WTC11 (cell line): ENCODE data around the gene DNAJC18. TPM values are rescaled to one million over a fixed set of nuclear protein-coding genes. Genes with fewer than 3 reads are reported as not detected.

Experiments used
- ATAC-seq: fragments of 200-7000 bp; cut with Tn5 transposase; 2 replicates; pipeline ENCODE4 v1.10.0; 2021; ENCODE audit warnings: mild to moderate bottlenecking, moderate library complexity
- CTCF ChIA-PET: fragments of 300-600 bp; sonication (Branson Sonifier 250); formaldehyde crosslinking; loops from one replicate; lab custom pipeline; 2021; ENCODE audit warnings: antibody characterized with exemption; lab: Charles Lee
- POLR2A ChIA-PET: fragments of 350-600 bp; sonication (Branson Sonifier 250); formaldehyde crosslinking; loops from one replicate; lab custom pipeline; 2021; ENCODE audit warnings: antibody characterized with exemption; lab: Charles Lee
- DNase-seq: peaks from one replicate; pipeline ENCODE4 v3.0.0; 2021; ENCODE audit warnings: low spot score
- H3K27ac Mint-ChIP-seq: 2 replicates; pipeline ENCODE4 v1.8.0; 2021; ENCODE audit warnings: mixed read lengths
- H3K27me3 Mint-ChIP-seq: 2 replicates; pipeline ENCODE4 v1.8.0; 2021; ENCODE audit warnings: low read depth, mild to moderate bottlenecking, moderate library complexity, mixed read lengths
- H3K36me3 Mint-ChIP-seq: 2 replicates; pipeline ENCODE4 v1.8.0; 2021; ENCODE audit warnings: mixed read lengths
- H3K4me1 Mint-ChIP-seq: 2 replicates; pipeline ENCODE4 v1.8.0; 2022; ENCODE audit warnings: mixed read lengths
- H3K4me3 Mint-ChIP-seq: 2 replicates; pipeline ENCODE4 v1.8.0; 2021; ENCODE audit warnings: mild to moderate bottlenecking, moderate library complexity, mixed read lengths
- H3K9me3 Mint-ChIP-seq: 2 replicates; pipeline ENCODE4 v1.8.0; 2021; ENCODE audit warnings: mixed read lengths
- ATF1 ChIP-seq: sonication (generic); formaldehyde crosslinking; IDR thresholded peaks from 2 replicates; pipeline ENCODE4 v1.8.1; 2023; ENCODE audit warnings: mild to moderate bottlenecking, moderate library complexity, missing genetic modification reagents
- ETV6 ChIP-seq: sonication (generic); formaldehyde crosslinking; IDR thresholded peaks from 2 replicates; pipeline ENCODE4 v1.8.1; 2022; ENCODE audit warnings: mild to moderate bottlenecking, missing genetic modification reagents
- NFE2L1 ChIP-seq: sonication (generic); formaldehyde crosslinking; IDR thresholded peaks from 2 replicates; pipeline ENCODE4 v1.8.1; 2023; ENCODE audit warnings: missing genetic modification reagents
- NR2C2 ChIP-seq: sonication (generic); formaldehyde crosslinking; IDR thresholded peaks from 2 replicates; pipeline ENCODE4 v1.8.0; 2022; ENCODE audit warnings: mild to moderate bottlenecking, missing genetic modification reagents
- ZBTB21 ChIP-seq: sonication (generic); formaldehyde crosslinking; IDR thresholded peaks from 2 replicates; pipeline ENCODE4 v1.8.1; 2023; ENCODE audit warnings: mild to moderate bottlenecking, missing genetic modification reagents, borderline replicate concordance
- ZNF121 ChIP-seq: sonication (generic); formaldehyde crosslinking; IDR thresholded peaks from 2 replicates; pipeline ENCODE4 v1.8.0; 2023; ENCODE audit warnings: missing genetic modification reagents
- ZNF219 ChIP-seq: sonication (generic); formaldehyde crosslinking; IDR thresholded peaks from 2 replicates; pipeline ENCODE4 v1.8.0; 2023; ENCODE audit warnings: missing genetic modification reagents, mild to moderate bottlenecking, borderline replicate concordance
- ZNF263 ChIP-seq: sonication (generic); formaldehyde crosslinking; IDR thresholded peaks from 2 replicates; pipeline ENCODE4 v1.8.1; 2022; ENCODE audit warnings: low read depth, mild to moderate bottlenecking, moderate library complexity, missing genetic modification reagents
- ZNF396 ChIP-seq: fragments of 250-450 bp; sonication (Bioruptor Pico); IDR thresholded peaks from 2 replicates; pipeline ENCODE4 v1.8.0; 2021; ENCODE audit warnings: mild to moderate bottlenecking, moderate library complexity, borderline replicate concordance
- total RNA-seq: library from RNA; stranded (reverse); gene quantifications from 3 replicates; pipeline ENCODE4 v1.2.3, GENCODE V29; 2021
- TF ChIP-seq, protein P1 (sequence below): sonication (generic); formaldehyde crosslinking; IDR thresholded peaks from 2 replicates; pipeline ENCODE4 v1.8.0; 2022; ENCODE audit warnings: missing genetic modification reagents
- TF ChIP-seq, protein P2 (sequence below): sonication (generic); formaldehyde crosslinking; IDR thresholded peaks from 2 replicates; pipeline ENCODE4 v1.8.1; 2023; ENCODE audit warnings: mild to moderate bottlenecking, missing genetic modification reagents, moderate library complexity
- TF ChIP-seq, protein P3 (sequence below): fragments of 250-450 bp; sonication (Bioruptor Pico); IDR thresholded peaks from 2 replicates; pipeline ENCODE4 v1.9.0; 2021; ENCODE audit warnings: mild to moderate bottlenecking
- TF ChIP-seq, protein P4 (sequence below): fragments of 250-450 bp; sonication (Bioruptor Pico); IDR thresholded peaks from 2 replicates; pipeline ENCODE4 v1.9.0; 2021; ENCODE audit warnings: mild to moderate bottlenecking
- TF ChIP-seq, protein P5 (sequence below): sonication (generic); formaldehyde crosslinking; conservative IDR thresholded peaks from 2 replicates; pipeline ENCODE4 v1.8.1; 2023; ENCODE audit warnings: mild to moderate bottlenecking, low read depth, missing genetic modification reagents, moderate library complexity

Gene DNAJC18
- total RNA-seq, 1 experiment from 2014 or later = 23.7 TPM

DNA sequence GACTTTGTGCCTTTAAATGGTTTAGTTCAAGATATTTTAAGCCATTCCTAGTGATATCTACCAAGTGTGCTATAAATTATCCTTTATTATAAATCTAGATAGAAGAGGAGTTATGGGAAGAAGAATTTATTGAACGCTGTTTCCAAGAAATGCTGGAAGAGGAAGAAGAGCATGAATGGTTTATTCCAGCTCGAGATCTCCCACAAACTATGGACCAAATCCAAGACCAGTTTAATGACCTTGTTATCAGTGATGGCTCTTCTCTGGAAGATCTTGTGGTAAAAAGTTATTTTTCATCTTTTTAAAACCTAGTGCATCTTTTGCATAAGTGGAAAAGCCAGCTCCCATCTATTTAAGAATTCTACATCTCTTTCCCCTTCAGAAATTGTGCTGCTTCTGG, 74.9 kb downstream of the DNAJC18 start:
- Mint-ChIP-seq H3K36me3 (peaks cover 55% of the 10 kb centered on the region), H3K9me3 (no peaks in the 10 kb centered on the region), H3K27ac (no peak overlapping the region), H3K27me3 (no peaks in the 10 kb centered on the region), H3K4me1 (no peaks in the 10 kb centered on the region), H3K4me3 (no peak overlapping the region)
- ChIA-PET CTCF (no interaction called here), POLR2A (interaction anchor here (0.5 to 0.6 kb wide), 2 partner anchors 12 to 40 kb away, joined by 3 to 4 read pairs; no protein-coding TSS in a partner anchor)
- no peak for TF ChIP-seq ZNF396 (CRISPR knock-in tag)
- no peak for TF ChIP-seq ZNF219
- TF ChIP-seq, protein P1, sequence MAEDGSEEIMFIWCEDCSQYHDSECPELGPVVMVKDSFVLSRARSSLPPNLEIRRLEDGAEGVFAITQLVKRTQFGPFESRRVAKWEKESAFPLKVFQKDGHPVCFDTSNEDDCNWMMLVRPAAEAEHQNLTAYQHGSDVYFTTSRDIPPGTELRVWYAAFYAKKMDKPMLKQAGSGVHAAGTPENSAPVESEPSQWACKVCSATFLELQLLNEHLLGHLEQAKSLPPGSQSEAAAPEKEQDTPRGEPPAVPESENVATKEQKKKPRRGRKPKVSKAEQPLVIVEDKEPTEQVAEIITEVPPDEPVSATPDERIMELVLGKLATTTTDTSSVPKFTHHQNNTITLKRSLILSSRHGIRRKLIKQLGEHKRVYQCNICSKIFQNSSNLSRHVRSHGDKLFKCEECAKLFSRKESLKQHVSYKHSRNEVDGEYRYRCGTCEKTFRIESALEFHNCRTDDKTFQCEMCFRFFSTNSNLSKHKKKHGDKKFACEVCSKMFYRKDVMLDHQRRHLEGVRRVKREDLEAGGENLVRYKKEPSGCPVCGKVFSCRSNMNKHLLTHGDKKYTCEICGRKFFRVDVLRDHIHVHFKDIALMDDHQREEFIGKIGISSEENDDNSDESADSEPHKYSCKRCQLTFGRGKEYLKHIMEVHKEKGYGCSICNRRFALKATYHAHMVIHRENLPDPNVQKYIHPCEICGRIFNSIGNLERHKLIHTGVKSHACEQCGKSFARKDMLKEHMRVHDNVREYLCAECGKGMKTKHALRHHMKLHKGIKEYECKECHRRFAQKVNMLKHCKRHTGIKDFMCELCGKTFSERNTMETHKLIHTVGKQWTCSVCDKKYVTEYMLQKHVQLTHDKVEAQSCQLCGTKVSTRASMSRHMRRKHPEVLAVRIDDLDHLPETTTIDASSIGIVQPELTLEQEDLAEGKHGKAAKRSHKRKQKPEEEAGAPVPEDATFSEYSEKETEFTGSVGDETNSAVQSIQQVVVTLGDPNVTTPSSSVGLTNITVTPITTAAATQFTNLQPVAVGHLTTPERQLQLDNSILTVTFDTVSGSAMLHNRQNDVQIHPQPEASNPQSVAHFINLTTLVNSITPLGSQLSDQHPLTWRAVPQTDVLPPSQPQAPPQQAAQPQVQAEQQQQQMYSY (CRISPR knock-in tag) = no peak
- no peak for TF ChIP-seq NFE2L1 (CRISPR knock-in tag)
- no peak for DNase-seq
- no peak for ATAC-seq

DNA sequence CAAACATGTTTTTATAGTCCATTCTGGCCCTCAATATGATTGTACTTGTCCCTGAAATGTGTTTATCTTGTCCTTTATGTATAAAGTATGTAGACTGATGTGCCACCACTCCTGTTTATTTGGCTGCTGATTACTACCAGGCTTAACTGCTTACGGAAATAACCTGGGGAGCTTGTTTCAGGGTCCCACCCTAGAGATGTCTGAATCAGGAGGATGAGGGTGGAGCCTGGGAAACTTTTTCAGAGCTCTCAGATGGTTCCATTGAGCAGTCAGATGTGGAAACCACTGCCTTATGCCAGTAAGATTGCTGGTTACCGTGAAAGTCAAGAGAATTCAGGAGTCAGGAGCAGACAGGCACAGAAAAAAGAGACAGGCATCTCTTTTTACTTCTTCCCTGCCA, 75.4 kb downstream of the DNAJC18 start:
- CTCF ChIA-PET = no interaction called here
- Mint-ChIP-seq H3K27ac (no peak overlapping the region; the same call in 1 of the 2 replicates), H3K4me1 (no peaks in the 10 kb centered on the region), H3K4me3 (no peak overlapping the region)
- ATAC-seq = no peak
- TF ChIP-seq, protein P2, sequence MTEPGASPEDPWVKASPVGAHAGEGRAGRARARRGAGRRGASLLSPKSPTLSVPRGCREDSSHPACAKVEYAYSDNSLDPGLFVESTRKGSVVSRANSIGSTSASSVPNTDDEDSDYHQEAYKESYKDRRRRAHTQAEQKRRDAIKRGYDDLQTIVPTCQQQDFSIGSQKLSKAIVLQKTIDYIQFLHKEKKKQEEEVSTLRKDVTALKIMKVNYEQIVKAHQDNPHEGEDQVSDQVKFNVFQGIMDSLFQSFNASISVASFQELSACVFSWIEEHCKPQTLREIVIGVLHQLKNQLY (CRISPR knock-in tag) = no peak
- no peak for TF ChIP-seq ZNF263
- no peak for TF ChIP-seq ATF1
- TF ChIP-seq, protein P3, sequence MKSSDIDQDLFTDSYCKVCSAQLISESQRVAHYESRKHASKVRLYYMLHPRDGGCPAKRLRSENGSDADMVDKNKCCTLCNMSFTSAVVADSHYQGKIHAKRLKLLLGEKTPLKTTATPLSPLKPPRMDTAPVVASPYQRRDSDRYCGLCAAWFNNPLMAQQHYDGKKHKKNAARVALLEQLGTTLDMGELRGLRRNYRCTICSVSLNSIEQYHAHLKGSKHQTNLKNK (CRISPR knock-in tag) = no peak
- TF ChIP-seq ETV6 = no peak
- TF ChIP-seq NR2C2 = no peak
- TF ChIP-seq, protein P4, sequence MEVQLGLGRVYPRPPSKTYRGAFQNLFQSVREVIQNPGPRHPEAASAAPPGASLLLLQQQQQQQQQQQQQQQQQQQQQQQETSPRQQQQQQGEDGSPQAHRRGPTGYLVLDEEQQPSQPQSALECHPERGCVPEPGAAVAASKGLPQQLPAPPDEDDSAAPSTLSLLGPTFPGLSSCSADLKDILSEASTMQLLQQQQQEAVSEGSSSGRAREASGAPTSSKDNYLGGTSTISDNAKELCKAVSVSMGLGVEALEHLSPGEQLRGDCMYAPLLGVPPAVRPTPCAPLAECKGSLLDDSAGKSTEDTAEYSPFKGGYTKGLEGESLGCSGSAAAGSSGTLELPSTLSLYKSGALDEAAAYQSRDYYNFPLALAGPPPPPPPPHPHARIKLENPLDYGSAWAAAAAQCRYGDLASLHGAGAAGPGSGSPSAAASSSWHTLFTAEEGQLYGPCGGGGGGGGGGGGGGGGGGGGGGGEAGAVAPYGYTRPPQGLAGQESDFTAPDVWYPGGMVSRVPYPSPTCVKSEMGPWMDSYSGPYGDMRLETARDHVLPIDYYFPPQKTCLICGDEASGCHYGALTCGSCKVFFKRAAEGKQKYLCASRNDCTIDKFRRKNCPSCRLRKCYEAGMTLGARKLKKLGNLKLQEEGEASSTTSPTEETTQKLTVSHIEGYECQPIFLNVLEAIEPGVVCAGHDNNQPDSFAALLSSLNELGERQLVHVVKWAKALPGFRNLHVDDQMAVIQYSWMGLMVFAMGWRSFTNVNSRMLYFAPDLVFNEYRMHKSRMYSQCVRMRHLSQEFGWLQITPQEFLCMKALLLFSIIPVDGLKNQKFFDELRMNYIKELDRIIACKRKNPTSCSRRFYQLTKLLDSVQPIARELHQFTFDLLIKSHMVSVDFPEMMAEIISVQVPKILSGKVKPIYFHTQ (CRISPR knock-in tag) = no peak
- no peak for TF ChIP-seq ZNF121 (CRISPR knock-in tag)
- no peak for TF ChIP-seq ZBTB21 (CRISPR knock-in tag)
- TF ChIP-seq, protein P5, sequence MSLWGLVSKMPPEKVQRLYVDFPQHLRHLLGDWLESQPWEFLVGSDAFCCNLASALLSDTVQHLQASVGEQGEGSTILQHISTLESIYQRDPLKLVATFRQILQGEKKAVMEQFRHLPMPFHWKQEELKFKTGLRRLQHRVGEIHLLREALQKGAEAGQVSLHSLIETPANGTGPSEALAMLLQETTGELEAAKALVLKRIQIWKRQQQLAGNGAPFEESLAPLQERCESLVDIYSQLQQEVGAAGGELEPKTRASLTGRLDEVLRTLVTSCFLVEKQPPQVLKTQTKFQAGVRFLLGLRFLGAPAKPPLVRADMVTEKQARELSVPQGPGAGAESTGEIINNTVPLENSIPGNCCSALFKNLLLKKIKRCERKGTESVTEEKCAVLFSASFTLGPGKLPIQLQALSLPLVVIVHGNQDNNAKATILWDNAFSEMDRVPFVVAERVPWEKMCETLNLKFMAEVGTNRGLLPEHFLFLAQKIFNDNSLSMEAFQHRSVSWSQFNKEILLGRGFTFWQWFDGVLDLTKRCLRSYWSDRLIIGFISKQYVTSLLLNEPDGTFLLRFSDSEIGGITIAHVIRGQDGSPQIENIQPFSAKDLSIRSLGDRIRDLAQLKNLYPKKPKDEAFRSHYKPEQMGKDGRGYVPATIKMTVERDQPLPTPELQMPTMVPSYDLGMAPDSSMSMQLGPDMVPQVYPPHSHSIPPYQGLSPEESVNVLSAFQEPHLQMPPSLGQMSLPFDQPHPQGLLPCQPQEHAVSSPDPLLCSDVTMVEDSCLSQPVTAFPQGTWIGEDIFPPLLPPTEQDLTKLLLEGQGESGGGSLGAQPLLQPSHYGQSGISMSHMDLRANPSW (CRISPR knock-in tag) = no peak
- TF ChIP-seq, all 79 proteins: peak for 0
- DNase-seq = no peak
- H3K9me3 Mint-ChIP-seq = no peaks in the 10 kb centered on the region
- peaks cover 52% of the 10 kb centered on the region for H3K36me3 Mint-ChIP-seq
- POLR2A ChIA-PET = interaction anchor here (0.5 to 0.6 kb wide), 2 partner anchors 12 to 40 kb away, joined by 3 to 4 read pairs; no protein-coding TSS in a partner anchor
- no peaks in the 10 kb centered on the region for H3K27me3 Mint-ChIP-seq
